WERI-Rb-1 (cell line): ENCODE results near the gene TEK.

Experiments
- DNase-seq: peaks from one replicate; pipeline ENCODE4 v3.0.0-alpha.2; 2020
- H3K27ac ChIP-seq: fragments of 250-450 bp; sonication (Bioruptor Pico); 2 replicates; pipeline ENCODE4 v1.5.1; 2020; ENCODE audit warnings: mild to moderate bottlenecking, moderate library complexity
- H3K27me3 ChIP-seq: fragments of 250-450 bp; sonication (Bioruptor Pico); 2 replicates; pipeline ENCODE4 v1.5.1; 2021; ENCODE audit warnings: mild to moderate bottlenecking, low read depth, moderate library complexity; ENCODE audit not compliant: insufficient read depth, severe bottlenecking
- H3K36me3 ChIP-seq: fragments of 250-450 bp; sonication (Bioruptor Pico); 2 replicates; pipeline ENCODE4 v1.5.1; 2020; ENCODE audit warnings: mild to moderate bottlenecking, moderate library complexity
- H3K4me3 ChIP-seq: 2 replicates; pipeline ENCODE4 v1.5.1; 2011; ENCODE audit warnings: low read depth, mild to moderate bottlenecking, control low read depth, low read length
- H3K9me3 ChIP-seq: fragments of 250-450 bp; sonication (Bioruptor Pico); 2 replicates; pipeline ENCODE4 v1.5.1; 2021; ENCODE audit warnings: mild to moderate bottlenecking, moderate library complexity; ENCODE audit not compliant: severe bottlenecking
- CTCF ChIP-seq: IDR thresholded peaks from 2 replicates; pipeline ENCODE4 v1.5.1; 2011; ENCODE audit warnings: low read depth, mild to moderate bottlenecking, control low read depth, inconsistent platforms, low read length

Gene TEK

GRCh38 chr9:27203783-27204182 lies 94.8 kb downstream of the TEK start:
- Histone ChIP-seq H3K4me3 (no peak overlapping the region), H3K27ac (no peak overlapping the region), H3K9me3 (no peaks in the 10 kb centered on the region), H3K27me3 (no peaks in the 10 kb centered on the region), H3K36me3 (no peaks in the 10 kb centered on the region)
- TF ChIP-seq CTCF: no peak
- no peak for DNase-seq

GRCh38 chr9:27204578-27204977 lies 95.6 kb downstream of the TEK start:
- TF ChIP-seq CTCF: no peak
- no peak overlapping the region for H3K4me3 ChIP-seq
- H3K36me3 ChIP-seq: no peaks in the 10 kb centered on the region
- no peak for DNase-seq
- no peak overlapping the region for H3K27ac ChIP-seq
- no peaks in the 10 kb centered on the region for H3K27me3 ChIP-seq
- H3K9me3 ChIP-seq: no peaks in the 10 kb centered on the region

- TF ChIP-seq CTCF: no peak
- H3K9me3 ChIP-seq: no peaks in the 10 kb centered on the region
- no peaks in the 10 kb centered on the region for H3K36me3 ChIP-seq
- no peak for DNase-seq
- H3K27me3 ChIP-seq: no peaks in the 10 kb centered on the region
- no peak overlapping the region for H3K4me3 ChIP-seq
- H3K27ac ChIP-seq: no peak overlapping the region
Observed at GRCh38 chr9:27205198-27205597, 96.2 kb downstream of the TEK start.

- H3K4me3 ChIP-seq: no peak overlapping the region
- H3K36me3 ChIP-seq: no peaks in the 10 kb centered on the region
- H3K27me3 ChIP-seq: no peaks in the 10 kb centered on the region
- DNase-seq: no peak
- H3K9me3 ChIP-seq: no peaks in the 10 kb centered on the region
- no peak overlapping the region for H3K27ac ChIP-seq
- no peak for TF ChIP-seq CTCF
Observed at GRCh38 chr9:27206041-27206440, 97.0 kb downstream of the TEK start.

GRCh38 chr9:27209034-27209433 lies 100.0 kb downstream of the TEK start:
- Histone ChIP-seq H3K27me3 (no peaks in the 10 kb centered on the region), H3K27ac (no peak overlapping the region), H3K36me3 (no peaks in the 10 kb centered on the region), H3K9me3 (no peaks in the 10 kb centered on the region), H3K4me3 (no peak overlapping the region)
- no peak for DNase-seq
- no peak for TF ChIP-seq CTCF

GRCh38 chr9:27210588-27210987 lies 101.6 kb downstream of the TEK start:
- H3K36me3 ChIP-seq: no peaks in the 10 kb centered on the region
- DNase-seq: no peak
- TF ChIP-seq CTCF: no peak
- H3K9me3 ChIP-seq: no peaks in the 10 kb centered on the region
- no peaks in the 10 kb centered on the region for H3K27me3 ChIP-seq
- H3K27ac ChIP-seq: no peak overlapping the region
- H3K4me3 ChIP-seq: no peak overlapping the region
